Measurements from ENCODE around the gene ARID3A. TPM values are rescaled to one million over a fixed set of nuclear protein-coding genes. Genes with fewer than 3 reads are reported as not detected.

Gene ARID3A
- total and polyA plus RNA-seq, 2 of the 4 experiments (the other 2 are of a cell fraction) = 16.0 to 23.1 TPM

DNA sequence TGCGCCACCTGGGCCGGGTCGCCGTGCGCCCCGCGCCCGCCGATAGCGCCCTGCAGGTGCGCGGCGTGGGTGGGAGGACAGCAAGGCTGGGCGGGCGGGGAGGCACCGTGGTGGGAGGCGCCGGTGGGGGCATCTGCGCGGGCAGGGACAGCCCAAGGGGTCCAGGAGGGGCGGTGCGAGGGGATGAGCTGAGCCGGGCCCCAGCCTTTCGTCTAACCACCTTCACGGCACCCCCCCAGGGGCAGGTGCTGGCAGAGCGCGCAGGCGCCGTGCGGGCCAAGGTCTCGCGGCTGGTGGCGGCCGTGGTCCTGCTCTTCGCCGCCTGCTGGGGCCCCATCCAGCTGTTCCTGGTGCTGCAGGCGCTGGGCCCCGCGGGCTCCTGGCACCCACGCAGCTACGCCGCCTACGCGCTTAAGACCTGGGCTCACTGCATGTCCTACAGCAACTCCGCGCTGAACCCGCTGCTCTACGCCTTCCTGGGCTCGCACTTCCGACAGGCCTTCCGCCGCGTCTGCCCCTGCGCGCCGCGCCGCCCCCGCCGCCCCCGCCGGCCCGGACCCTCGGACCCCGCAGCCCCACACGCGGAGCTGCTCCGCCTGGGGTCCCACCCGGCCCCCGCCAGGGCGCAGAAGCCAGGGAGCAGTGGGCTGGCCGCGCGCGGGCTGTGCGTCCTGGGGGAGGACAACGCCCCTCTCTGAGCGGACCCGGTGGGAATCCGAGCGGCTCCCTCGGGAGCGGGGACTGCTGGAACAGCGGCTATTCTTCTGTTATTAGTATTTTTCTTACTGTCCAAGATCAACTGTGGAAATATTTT, 5.6 kb upstream of the ARID3A start:
- Histone ChIP-seq H3K36me3 (ENCODE audit: control insufficient read depth, insufficient read depth, low read length) (no peaks in the 10 kb centered on the region), H2BK5ac (ENCODE audit: low read depth, low read length, poor library complexity, severe bottlenecking) (no peak overlapping the region), H3K4me3 (ENCODE audit: insufficient read depth, low read depth, low read length) (no peak overlapping the region), H2BK15ac (ENCODE audit: low read depth, low read length) (no peak overlapping the region), H4K5ac (ENCODE audit: low read depth, low read length) (no peak overlapping the region), H3K27ac (ENCODE audit: insufficient read depth, low read length) (no peak overlapping the region), H3K9me3 (ENCODE audit: control insufficient read depth, insufficient read depth, low read length) (no peaks in the 10 kb centered on the region), H2AK9ac (replicated peaks; ENCODE audit: low read depth, low read length, poor library complexity) (peak overlapping the region; percentile 78), H2BK20ac (ENCODE audit: low read depth, low read length) (no peak overlapping the region), H3K14ac (replicated peaks; ENCODE audit: low read depth, low read length) (no peak overlapping the region), H3K79me1 (ENCODE audit: low read depth in 1 of 2, low read length in 2 of 2) (peaks cover 0 to 12% of the 10 kb centered on the region in 2 experiments; a peak in 1 of 4 replicates), H3K4me1 (ENCODE audit: control insufficient read depth, insufficient read depth, low read length) (peaks cover 6% of the 10 kb centered on the region), H3K4me2 (ENCODE audit: low read depth, low read length) (peak overlapping the region; percentile 25; the same call in 1 of the 2 replicates), H3K27me3 (ENCODE audit: control insufficient read depth, insufficient read depth, low read length) (peaks cover 38% of the 10 kb centered on the region), H2AK5ac (ENCODE audit: low read depth, low read length) (no peak overlapping the region), H4K20me1 (ENCODE audit: insufficient read depth, low read length) (no peaks in the 10 kb centered on the region), H3K9ac (ENCODE audit: low read depth, low read length) (no peak overlapping the region), H3K4ac (ENCODE audit: low read depth, low read length) (no peak overlapping the region), H4K8ac (ENCODE audit: low read depth in 2 of 2, low read length in 2 of 2) (no peak overlapping the region), H3K9me1 (ENCODE audit: insufficient read depth, low read length) (no peaks in the 10 kb centered on the region), H2BK120ac (ENCODE audit: low read depth, low read length) (no peak overlapping the region), H4K91ac (ENCODE audit: insufficient read depth, low read depth, low read length) (no peak overlapping the region), H2AFZ (replicated peaks; ENCODE audit: low read length, poor library complexity) (peak overlapping the region; percentile 80), H3K18ac (ENCODE audit: low read depth, low read length) (no peak overlapping the region), H3K23ac (ENCODE audit: low read depth, low read length) (no peak overlapping the region), H3K56ac (ENCODE audit: extremely low read depth, insufficient read depth, low read length) (no peak overlapping the region)
- no TSS peak for BruUV-seq (replicated peaks)
- 0 out of 2 replicates have a peak, but pooled peaks have one; percentile 1 for ATAC-seq (ENCODE audit: low read depth)
- dilution Hi-C loops (cut with HindIII; ENCODE audit: low sequenced_read_pairs, unreplicated experiment) = no loop called here
- ChIA-PET POLR2A (ENCODE audit: unreplicated experiment) (no interaction called here), CTCF (no interaction called here)
- intact Hi-C loops (cut with micrococcal nuclease) = loop anchor here (2.0 kb wide), 2 partner anchors 63 to 255 kb away; no protein-coding TSS in a partner anchor
- in situ Hi-C loops (cut with MboI; ENCODE audit: low sequenced_read_pairs) = loop anchor here (5.0 kb wide), 2 partner anchors 62 to 143 kb away; partner anchors contain the start of gene WDR18
- DNase-seq = no peak
- TF ChIP-seq MAZ (IDR thresholded peaks at IDR 0.05; ENCODE audit: borderline replicate concordance, low read depth, low read length) (no peak), POLR2A (IDR thresholded peaks at IDR 0.05; ENCODE audit: low read depth, low read length) (no peak), CEBPB (IDR thresholded peaks at IDR 0.05; ENCODE audit: low read depth, low read length) (no peak), RCOR1 (IDR thresholded peaks at IDR 0.05; ENCODE audit: insufficient replicate concordance, low read length) (no peak), RFX5 (IDR thresholded peaks at IDR 0.05; ENCODE audit: low read depth, low read length) (no peak), NFE2L2 (IDR thresholded peaks at IDR 0.05; ENCODE audit: low read depth, low read length) (no peak), MXI1 (IDR thresholded peaks at IDR 0.05; ENCODE audit: borderline replicate concordance, low read depth, low read length) (no peak), MAFK (IDR thresholded peaks at IDR 0.05; ENCODE audit: low read depth, low read length) (no peak), SMC3 (IDR thresholded peaks at IDR 0.05; ENCODE audit: low read depth, low read length) (no peak), CHD1 (IDR thresholded peaks at IDR 0.05; ENCODE audit: low read depth, low read length) (no peak), BHLHE40 (IDR thresholded peaks at IDR 0.05; ENCODE audit: low read depth, low read length) (no peak)
- 5% methylated on average over 35 of the region's 84 CpGs; no CpG with 5 or more reads in 1 of the 2 experiments for WGBS, 2 experiments (ENCODE audit: extremely low coverage in 2 of 2, insufficient read length in 1 of 2)

All from IMR-90 (cell line).